WTC11 (cell line): ENCODE results near the gene FUZ. TPM values are rescaled to one million over a fixed set of nuclear protein-coding genes. Genes with fewer than 3 reads are reported as not detected.
A peak's percentile ranks its signal among the peaks of the same experiment; 100 is the strongest.

Experiments
- ATAC-seq: fragments of 200-7000 bp; cut with Tn5 transposase; 2 replicates; pipeline ENCODE4 v1.10.0; 2021; ENCODE audit warnings: mild to moderate bottlenecking, moderate library complexity
- CTCF ChIA-PET: fragments of 300-600 bp; sonication (Branson Sonifier 250); formaldehyde crosslinking; loops from one replicate; lab custom pipeline; 2021; ENCODE audit warnings: antibody characterized with exemption; lab: Charles Lee
- POLR2A ChIA-PET: fragments of 350-600 bp; sonication (Branson Sonifier 250); formaldehyde crosslinking; loops from one replicate; lab custom pipeline; 2021; ENCODE audit warnings: antibody characterized with exemption; lab: Charles Lee
- DNase-seq: peaks from one replicate; pipeline ENCODE4 v3.0.0; 2021; ENCODE audit warnings: low spot score
- H3K27ac Mint-ChIP-seq: 2 replicates; pipeline ENCODE4 v1.8.0; 2021; ENCODE audit warnings: mixed read lengths
- H3K27me3 Mint-ChIP-seq: 2 replicates; pipeline ENCODE4 v1.8.0; 2021; ENCODE audit warnings: low read depth, mild to moderate bottlenecking, moderate library complexity, mixed read lengths
- H3K36me3 Mint-ChIP-seq: 2 replicates; pipeline ENCODE4 v1.8.0; 2021; ENCODE audit warnings: mixed read lengths
- H3K4me1 Mint-ChIP-seq: 2 replicates; pipeline ENCODE4 v1.8.0; 2022; ENCODE audit warnings: mixed read lengths
- H3K4me3 Mint-ChIP-seq: 2 replicates; pipeline ENCODE4 v1.8.0; 2021; ENCODE audit warnings: mild to moderate bottlenecking, moderate library complexity, mixed read lengths
- H3K9me3 Mint-ChIP-seq: 2 replicates; pipeline ENCODE4 v1.8.0; 2021; ENCODE audit warnings: mixed read lengths
- AR ChIP-seq: fragments of 250-450 bp; sonication (Bioruptor Pico); IDR thresholded peaks from 2 replicates; pipeline ENCODE4 v1.9.0; 2021; ENCODE audit warnings: mild to moderate bottlenecking
- ARID4B ChIP-seq: sonication (generic); formaldehyde crosslinking; IDR thresholded peaks from 2 replicates; pipeline ENCODE4 v1.8.0; 2023; ENCODE audit warnings: missing genetic modification reagents, mild to moderate bottlenecking, borderline replicate concordance
- ATF1 ChIP-seq: sonication (generic); formaldehyde crosslinking; IDR thresholded peaks from 2 replicates; pipeline ENCODE4 v1.8.1; 2023; ENCODE audit warnings: mild to moderate bottlenecking, moderate library complexity, missing genetic modification reagents
- ATF6 ChIP-seq: sonication (generic); formaldehyde crosslinking; IDR thresholded peaks from 2 replicates; pipeline ENCODE4 v1.8.1; 2023; ENCODE audit warnings: mild to moderate bottlenecking, missing genetic modification reagents
- CREM ChIP-seq: sonication (generic); formaldehyde crosslinking; IDR thresholded peaks from 2 replicates; pipeline ENCODE4 v1.8.1; 2022; ENCODE audit warnings: mild to moderate bottlenecking, missing genetic modification reagents, moderate library complexity
- E2F1 ChIP-seq: sonication (generic); formaldehyde crosslinking; IDR thresholded peaks from 2 replicates; pipeline ENCODE4 v1.8.0; 2022; ENCODE audit warnings: mild to moderate bottlenecking, missing genetic modification reagents
- ESRRA ChIP-seq: sonication (generic); formaldehyde crosslinking; IDR thresholded peaks from 2 replicates; pipeline ENCODE4 v1.8.1; 2022; ENCODE audit warnings: mild to moderate bottlenecking, missing genetic modification reagents, borderline replicate concordance
- FOXJ3 ChIP-seq: sonication (generic); formaldehyde crosslinking; IDR thresholded peaks from 2 replicates; pipeline ENCODE4 v1.9.0; 2021; ENCODE audit warnings: missing genetic modification reagents, mild to moderate bottlenecking, borderline replicate concordance
- GRHL2 ChIP-seq: fragments of 250-450 bp; sonication (Bioruptor Pico); IDR thresholded peaks from 2 replicates; pipeline ENCODE4 v1.8.0; 2022; ENCODE audit warnings: mild to moderate bottlenecking, moderate library complexity; ENCODE audit not compliant: insufficient replicate concordance, severe bottlenecking
- JUN ChIP-seq: sonication (generic); formaldehyde crosslinking; IDR thresholded peaks from 2 replicates; pipeline ENCODE4 v1.8.0; 2023; ENCODE audit warnings: mild to moderate bottlenecking, missing genetic modification reagents
- KAT7 ChIP-seq: sonication (generic); formaldehyde crosslinking; IDR thresholded peaks from 2 replicates; pipeline ENCODE4 v1.8.1; 2023; ENCODE audit warnings: missing genetic modification reagents, mild to moderate bottlenecking, borderline replicate concordance
- MXD4 ChIP-seq: fragments of 250-450 bp; sonication (Bioruptor Pico); IDR thresholded peaks from 2 replicates; pipeline ENCODE4 v1.8.0; 2021; ENCODE audit warnings: mild to moderate bottlenecking, moderate library complexity, borderline replicate concordance
- NR1H2 ChIP-seq: sonication (generic); formaldehyde crosslinking; IDR thresholded peaks from 2 replicates; pipeline ENCODE4 v1.9.0; 2021; ENCODE audit warnings: mild to moderate bottlenecking, moderate library complexity, missing genetic modification reagents
- TEAD1 ChIP-seq: sonication (generic); formaldehyde crosslinking; IDR thresholded peaks from 2 replicates; pipeline ENCODE4 v1.8.0; 2022; ENCODE audit warnings: mild to moderate bottlenecking, missing genetic modification reagents
- TEAD4 ChIP-seq: sonication (generic); formaldehyde crosslinking; IDR thresholded peaks from 2 replicates; pipeline ENCODE4 v1.8.0; 2022; ENCODE audit warnings: mild to moderate bottlenecking, missing genetic modification reagents
- ZMAT4 ChIP-seq: fragments of 250-450 bp; sonication (Bioruptor Pico); IDR thresholded peaks from 2 replicates; pipeline ENCODE4 v1.9.0; 2021; ENCODE audit warnings: mild to moderate bottlenecking
- ZNF263 ChIP-seq: sonication (generic); formaldehyde crosslinking; IDR thresholded peaks from 2 replicates; pipeline ENCODE4 v1.8.1; 2022; ENCODE audit warnings: low read depth, mild to moderate bottlenecking, moderate library complexity, missing genetic modification reagents
- ZNF512 ChIP-seq: sonication (generic); formaldehyde crosslinking; IDR thresholded peaks from 2 replicates; pipeline ENCODE4 v1.8.1; 2022; ENCODE audit warnings: missing genetic modification reagents, borderline replicate concordance
- total RNA-seq: library from RNA; stranded (reverse); gene quantifications from 3 replicates; pipeline ENCODE4 v1.2.3, GENCODE V29; 2021

The FUZ gene
- total RNA-seq, 1 experiment from 2014 or later, result 35.1 TPM

GRCh38 chr19:49812452-49812996, 568 bp downstream of the FUZ start:
- H3K27ac Mint-ChIP-seq, result peak overlapping the region; percentile 98
- H3K27me3 Mint-ChIP-seq, result peaks cover 5% of the 10 kb centered on the region; the same call in 1 of the 2 replicates
- POLR2A ChIA-PET, result interaction anchor here (0.6 to 1.5 kb wide), 7 partner anchors 38 to 172 kb away, joined by 3 to 11 read pairs (median 6); partner anchors contain the start of genes PTOV1 and RRAS
- DNase-seq (no peak), ATAC-seq (no peak)
- peak overlapping the region; percentile 90 for H3K4me3 Mint-ChIP-seq
- peaks cover 7% of the 10 kb centered on the region; the same call in 1 of the 2 replicates for H3K36me3 Mint-ChIP-seq
- TF ChIP-seq AR (CRISPR knock-in tag) (no peak), E2F1 (CRISPR knock-in tag) (no peak), MXD4 (CRISPR knock-in tag) (no peak), KAT7 (CRISPR knock-in tag) (no peak), TEAD4 (CRISPR knock-in tag) (no peak), ATF6 (no peak), ESRRA (CRISPR knock-in tag) (no peak)
- H3K4me1 Mint-ChIP-seq, result peaks cover 31% of the 10 kb centered on the region
- CTCF ChIA-PET, result interaction anchor here (0.6 to 2.5 kb wide), 14 partner anchors 8 to 819 kb away, joined by 3 to 22 read pairs (median 6); partner anchors contain the start of genes AP2A1, PTOV1 and RUVBL2
- no peaks in the 10 kb centered on the region for H3K9me3 Mint-ChIP-seq

GRCh38 chr19:49811328-49811727, 1.8 kb downstream of the FUZ start:
- ATAC-seq (no peak), DNase-seq (no peak)
- Mint-ChIP-seq H3K9me3 (no peaks in the 10 kb centered on the region), H3K4me3 (peak overlapping the region; percentile 90), H3K27me3 (peaks cover 5% of the 10 kb centered on the region; the same call in 1 of the 2 replicates), H3K27ac (no peak overlapping the region), H3K36me3 (peaks cover 7% of the 10 kb centered on the region), H3K4me1 (peaks cover 32% of the 10 kb centered on the region)
- ChIA-PET POLR2A (interaction anchor here (1.1 kb wide), 1 partner anchor 13 kb away, joined by 4 read pairs; no protein-coding TSS in a partner anchor), CTCF (no interaction called here)
- TF ChIP-seq ZMAT4 (CRISPR knock-in tag) (no peak), JUN (no peak), ZNF512 (CRISPR knock-in tag) (no peak), ESRRA (CRISPR knock-in tag) (no peak), FOXJ3 (CRISPR knock-in tag) (no peak), MXD4 (CRISPR knock-in tag) (no peak), TEAD4 (CRISPR knock-in tag) (no peak), ARID4B (CRISPR knock-in tag) (no peak), NR1H2 (CRISPR knock-in tag) (no peak), GRHL2 (CRISPR knock-in tag) (no peak), ATF6 (no peak), CREM (no peak), TEAD1 (no peak), ZNF263 (CRISPR knock-in tag) (no peak), ATF1 (CRISPR knock-in tag) (no peak)
